Kidney glomerular epithelial cell (primary cell): Measurements from ENCODE around the gene RBM4.
A peak's percentile ranks its signal among the peaks of the same experiment; 100 is the strongest.

Source experiments
- DNase-seq: peaks from one replicate; lab custom pipeline; 2025; lab: John Stamatoyannopoulos, UW

Gene RBM4

DNA sequence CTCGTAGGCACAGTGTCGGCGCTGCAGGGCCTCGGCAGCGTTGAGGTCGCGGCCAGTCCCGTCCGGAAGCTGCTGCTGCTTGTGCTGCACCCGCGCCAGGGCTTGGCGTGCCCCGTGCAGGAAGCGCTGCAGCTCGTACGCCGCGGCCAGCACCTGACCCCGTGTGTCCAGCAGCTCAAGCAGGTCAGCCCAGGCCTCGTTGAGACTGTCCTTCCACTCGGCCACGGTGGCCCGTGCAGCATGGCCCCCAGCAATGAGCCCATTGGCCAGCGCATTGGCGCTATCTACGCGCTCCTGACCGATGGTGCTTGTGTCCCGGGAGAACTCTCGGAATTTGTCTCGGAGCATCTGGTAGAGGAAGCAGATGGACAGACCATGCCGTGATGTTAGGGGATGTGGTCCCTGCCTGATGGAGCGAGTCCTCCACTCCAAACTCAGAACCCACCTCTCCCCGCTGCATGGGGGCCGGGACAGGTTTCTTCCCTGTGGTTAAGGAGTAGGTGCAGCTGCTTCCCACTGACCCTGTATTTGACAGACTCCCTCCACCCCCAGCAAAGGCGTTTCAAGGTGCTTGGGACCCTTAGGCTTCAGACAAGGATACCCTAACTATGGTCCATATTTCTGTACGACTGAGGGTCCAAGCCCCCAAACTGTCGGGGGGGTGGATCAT lies 52.9 kb downstream of the RBM4 start:
- DNase-seq: no peak

- no peak for DNase-seq
These were observed 53.9 kb downstream of the RBM4 start for GRCh38 chr11:66692446-66692845.

- DNase-seq: no peak
These were observed 54.4 kb downstream of the RBM4 start for GRCh38 chr11:66692871-66693331.

DNA sequence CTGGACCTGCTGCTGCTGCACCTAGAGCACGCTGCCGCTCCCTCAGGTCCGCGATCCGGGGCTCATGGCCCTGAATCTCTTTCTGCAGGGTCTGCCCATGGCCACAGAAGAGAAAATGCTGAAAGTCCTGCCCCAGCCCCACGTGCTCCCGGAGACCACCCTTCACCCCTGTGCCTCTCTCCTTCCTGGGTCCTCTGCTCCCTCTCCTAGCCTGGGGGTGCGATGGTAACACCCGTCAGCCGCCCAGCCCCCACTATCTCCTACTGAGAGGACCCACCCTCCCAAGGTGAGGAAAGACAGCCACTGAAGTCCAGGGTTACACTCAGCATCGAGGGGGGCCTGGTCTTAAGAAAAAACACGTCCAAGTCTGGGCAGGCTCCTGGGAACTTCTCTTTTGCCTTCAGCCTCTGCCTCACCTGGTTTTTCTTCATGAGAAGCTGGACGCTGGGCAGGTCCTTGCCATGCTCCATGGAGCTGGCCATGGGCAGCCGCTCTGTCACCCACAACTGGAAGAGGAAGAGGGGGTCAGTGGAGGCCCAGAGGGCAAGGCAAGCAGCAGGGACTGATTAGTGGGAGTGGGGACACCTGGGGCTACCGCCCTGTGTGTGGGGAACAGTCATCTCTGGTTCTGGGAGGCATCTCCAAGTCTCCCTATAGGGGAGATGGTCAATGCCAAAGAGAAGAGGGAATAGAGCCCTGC lies 55.0 kb downstream of the RBM4 start:
- no peak for DNase-seq

- DNase-seq: no peak
These were observed 55.5 kb downstream of the RBM4 start for GRCh38 chr11:66694056-66694410.

GRCh38 chr11:66694732-66695207 lies 56.3 kb downstream of the RBM4 start:
- peak; percentile 95 for DNase-seq
